Testis (tissue), 3 donors: ENCODE measurements around the gene STEAP3. TPM values are rescaled to one million over a fixed set of nuclear protein-coding genes. Genes with fewer than 3 reads are reported as not detected.

Experiments
- DNase-seq: peaks from one replicate; pipeline ENCODE4 v3.0.0-alpha.2; 2019
- H3K27ac ChIP-seq, 2 donors: fragments of 200-600 bp; sonication (generic); one replicate each; pipeline ENCODE4 v1.5.1; 2019
- H3K27me3 ChIP-seq: fragments of 200-600 bp; sonication (generic); one replicate; pipeline ENCODE4 v1.5.1; 2019
- H3K36me3 ChIP-seq: fragments of 200-600 bp; sonication (generic); one replicate; pipeline ENCODE4 v1.5.1; 2017; ENCODE audit warnings: low read depth; ENCODE audit errors: missing control alignments
- H3K4me1 ChIP-seq: fragments of 200-600 bp; sonication (generic); one replicate; pipeline ENCODE4 v1.5.1; 2019
- H3K4me3 ChIP-seq, 2 donors: fragments of 200-600 bp; sonication (generic); one replicate each; pipeline ENCODE4 v1.5.1; 2017 to 2019
- H3K9me3 ChIP-seq: fragments of 200-600 bp; sonication (generic); one replicate; pipeline ENCODE4 v1.5.1; 2017
- POLR2A ChIP-seq: fragments of 450-650 bp; IDR thresholded peaks from one replicate; pipeline ENCODE4 v1.6.1; 2017; ENCODE audit warnings: antibody characterized with exemption, mild to moderate bottlenecking, moderate library complexity
- WGBS, 2 donors: methylation state at CpG; one replicate each; pipeline ENCODE4 v1.1.5; 2018; 5-methylcytosine and 5-hydroxymethylcytosine counted together
- intact Hi-C: fragments of 100-400 bp; cut with DNase I; formaldehyde crosslinking; loops from one replicate; pipeline ENCODE4 v1.15.1; 2023; ENCODE audit warnings: low total_unique reads
- polyA plus RNA-seq: library from polyadenylated mRNA; stranded (reverse); fragments of 350-450 nt; fragmentation: Illumina TruSeq; extraction: RNeasy Lipid Tissue Mini Kit (QIAGEN cat#74804); gene quantifications from one replicate; pipeline ENCODE4 v1.2.3, GENCODE V29; 2014; ENCODE audit warnings: low read depth, low replicate concordance; ENCODE audit not compliant: insufficient read depth
- total RNA-seq, 2 donors: library from RNA; depleted of rRNA; stranded (reverse); fragments of >200 nt; gene quantifications; one replicate each; pipeline ENCODE4 v1.2.3, GENCODE V29; 2016
- TF ChIP-seq, protein P1 (sequence below), 3 experiments: fragments of 450-650 bp in 2 of 3; fragments of 200-600 bp in 1 of 3; sonication (generic) in 1 of 3; IDR thresholded peaks; one replicate each; pipeline ENCODE4 v1.5.1; 2016 to 2019; ENCODE audit warnings: antibody characterized with exemption in 3 of 3, mild to moderate bottlenecking in 2 of 3, moderate library complexity in 1 of 3

Gene STEAP3
- total and polyA plus RNA-seq, 3 donors from 2014 or later = 5.1 to 11.9 (median 5.6) TPM

DNA sequence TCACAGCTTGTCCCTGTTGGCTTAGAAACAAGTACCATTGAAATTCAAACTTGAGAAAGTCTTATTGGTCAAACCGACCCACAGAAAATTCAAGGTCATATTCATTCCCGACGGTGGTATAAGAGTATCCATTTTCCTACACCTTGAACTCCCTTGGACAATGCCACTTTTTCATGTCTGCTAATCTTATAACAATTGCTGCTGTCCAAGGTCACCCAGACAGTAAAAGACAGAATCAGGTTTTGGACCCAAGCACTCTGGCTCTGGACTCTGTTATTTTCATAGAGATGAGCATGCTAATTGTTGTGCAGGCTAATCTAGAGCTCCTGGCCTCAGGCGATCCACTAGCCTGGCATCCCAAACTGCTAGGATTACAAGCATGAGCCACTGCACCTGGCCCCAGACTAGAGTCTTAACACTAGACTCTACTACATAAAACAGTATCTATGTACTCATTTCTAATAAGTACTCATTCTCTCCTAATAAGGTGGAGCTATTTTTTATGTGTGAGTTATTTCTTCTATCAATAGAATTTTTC, 85.2 kb downstream of the STEAP3 start:
- no peaks in the 10 kb centered on the region for H3K9me3 ChIP-seq
- TF ChIP-seq POLR2A = no peak
- TF ChIP-seq, protein P1, sequence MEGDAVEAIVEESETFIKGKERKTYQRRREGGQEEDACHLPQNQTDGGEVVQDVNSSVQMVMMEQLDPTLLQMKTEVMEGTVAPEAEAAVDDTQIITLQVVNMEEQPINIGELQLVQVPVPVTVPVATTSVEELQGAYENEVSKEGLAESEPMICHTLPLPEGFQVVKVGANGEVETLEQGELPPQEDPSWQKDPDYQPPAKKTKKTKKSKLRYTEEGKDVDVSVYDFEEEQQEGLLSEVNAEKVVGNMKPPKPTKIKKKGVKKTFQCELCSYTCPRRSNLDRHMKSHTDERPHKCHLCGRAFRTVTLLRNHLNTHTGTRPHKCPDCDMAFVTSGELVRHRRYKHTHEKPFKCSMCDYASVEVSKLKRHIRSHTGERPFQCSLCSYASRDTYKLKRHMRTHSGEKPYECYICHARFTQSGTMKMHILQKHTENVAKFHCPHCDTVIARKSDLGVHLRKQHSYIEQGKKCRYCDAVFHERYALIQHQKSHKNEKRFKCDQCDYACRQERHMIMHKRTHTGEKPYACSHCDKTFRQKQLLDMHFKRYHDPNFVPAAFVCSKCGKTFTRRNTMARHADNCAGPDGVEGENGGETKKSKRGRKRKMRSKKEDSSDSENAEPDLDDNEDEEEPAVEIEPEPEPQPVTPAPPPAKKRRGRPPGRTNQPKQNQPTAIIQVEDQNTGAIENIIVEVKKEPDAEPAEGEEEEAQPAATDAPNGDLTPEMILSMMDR (IDR thresholded peaks at IDR 0.05) = no peak
- H3K4me1 ChIP-seq = no peaks in the 10 kb centered on the region
- no peak overlapping the region for H3K4me3 ChIP-seq
- intact Hi-C loops = no loop called here
- H3K27ac ChIP-seq = no peak overlapping the region
- no peak for DNase-seq
- WGBS, 2 donors = 58 to 72% methylated on average over 4 of the region's 4 CpGs
- H3K27me3 ChIP-seq = no peaks in the 10 kb centered on the region
- H3K36me3 ChIP-seq = no peaks in the 10 kb centered on the region

DNA sequence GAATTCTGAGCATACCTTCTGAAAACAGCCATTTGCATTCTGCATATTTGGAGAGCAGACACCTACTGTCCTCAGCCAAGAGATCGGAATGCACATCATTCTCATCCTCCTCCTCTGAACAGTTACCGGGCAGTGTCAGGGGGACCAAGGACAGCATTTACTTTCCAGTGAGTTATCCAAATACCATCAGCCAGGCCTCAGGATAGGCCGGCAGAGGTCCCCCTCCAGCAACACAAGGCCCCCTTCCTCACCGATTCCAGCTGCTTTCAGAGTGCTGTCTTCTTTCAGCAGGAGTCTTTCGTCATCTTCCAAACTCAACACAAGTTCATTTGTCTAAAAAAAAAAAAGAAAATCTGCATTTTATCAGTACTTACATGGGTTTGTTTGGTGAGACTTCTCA, 87.7 kb downstream of the STEAP3 start:
- 75 to 80% methylated on average over 5 of the region's 5 CpGs for WGBS, 2 donors
- Histone ChIP-seq H3K9me3 (no peaks in the 10 kb centered on the region), H3K4me3 (no peak overlapping the region), H3K36me3 (no peaks in the 10 kb centered on the region), H3K4me1 (peaks cover 3% of the 10 kb centered on the region), H3K27ac (no peak overlapping the region), H3K27me3 (no peaks in the 10 kb centered on the region)
- intact Hi-C loops = no loop called here
- TF ChIP-seq, protein P1 (IDR thresholded peaks at IDR 0.05) = no peak
- TF ChIP-seq POLR2A = no peak
- no peak for DNase-seq

DNA sequence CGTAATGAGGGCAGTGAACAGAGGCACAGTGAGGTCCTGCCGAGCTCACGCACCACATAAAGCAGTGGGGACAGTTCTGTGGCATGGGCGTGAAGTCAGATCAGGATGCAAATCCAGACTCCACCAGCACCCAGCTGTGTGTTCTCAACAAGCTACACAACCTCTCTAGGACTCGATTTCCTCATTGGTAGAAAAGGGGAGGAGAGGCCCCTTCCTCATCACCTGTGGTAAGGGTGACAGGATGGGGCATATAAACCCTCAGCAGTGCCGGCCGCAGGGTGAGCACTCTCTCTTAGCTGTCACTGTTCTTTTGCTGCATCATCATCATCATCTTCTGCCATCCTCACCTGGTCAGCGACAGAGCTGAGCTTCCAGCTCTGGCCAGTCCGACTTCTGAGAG, 88.2 kb downstream of the STEAP3 start:
- WGBS, 2 donors = 93 to 97% methylated on average over 9 of the region's 9 CpGs
- no peaks in the 10 kb centered on the region for H3K27me3 ChIP-seq
- no peak overlapping the region for H3K4me3 ChIP-seq

More for the DNA sequence above, 88.2 kb downstream of the STEAP3 start:
- no peak for DNase-seq
- Histone ChIP-seq H3K4me1 (peaks cover 3% of the 10 kb centered on the region), H3K27ac (no peak overlapping the region), H3K9me3 (no peaks in the 10 kb centered on the region), H3K36me3 (no peaks in the 10 kb centered on the region)
- intact Hi-C loops = no loop called here
- TF ChIP-seq, protein P1 (IDR thresholded peaks at IDR 0.05) = no peak
- no peak for TF ChIP-seq POLR2A

Other genes with a start within 250 kb of the STEAP3 start
- 1 to 10 TPM in 1 of 2 donors, under 1 TPM in 1; 0.55 to 1.2 TPM for gene C1QL2, start 65.1 kb upstream of the STEAP3 start, total RNA-seq
- gene C1QL2, start 65.1 kb upstream of the STEAP3 start, polyA plus RNA-seq = not detected
- gene C2orf76, start 143.0 kb downstream of the STEAP3 start, total RNA-seq = 10 to 100 TPM; 12.8 to 13.4 TPM
- 27.8 TPM for gene C2orf76, start 143.0 kb downstream of the STEAP3 start, polyA plus RNA-seq
- 100 to 1,000 TPM; 109 to 130 TPM for gene DBI, start 143.1 kb downstream of the STEAP3 start, total RNA-seq
- 434 TPM for gene DBI, start 143.1 kb downstream of the STEAP3 start, polyA plus RNA-seq
- gene TMEM37, start 208.0 kb downstream of the STEAP3 start, total RNA-seq = 10 to 100 TPM in 1 of 2 donors, 1 to 10 TPM in 1; 7.0 to 14.2 TPM
- 9.0 TPM for gene TMEM37, start 208.0 kb downstream of the STEAP3 start, polyA plus RNA-seq